K562 (cell line): Measurements from ENCODE around the gene PMVK. TPM values are rescaled to one million over a fixed set of nuclear protein-coding genes. Genes with fewer than 3 reads are reported as not detected.

Source experiments
- ATAC-seq: fragments of 200-7000 bp; cut with Tn5 transposase; 3 replicates; pipeline ENCODE4 v1.9.1; 2020; ENCODE audit warnings: moderate library complexity
- BruUV-seq: library from RNA; stranded (reverse); fragments of 400-500 nt; replicated peaks from 2 replicates; lab custom pipeline; 2021; lab: Mats Ljungman, UMichigan
- CTCF ChIA-PET: fragments of 300-600 bp; formaldehyde crosslinking; extraction: SDS; loops from one replicate; lab custom pipeline; 2021; ENCODE audit warnings: low intra/inter-chr PET ratio; lab: Yijun Ruan, JAX
- POLR2A ChIA-PET: fragments of 300-600, 350-650 bp; sonication (Branson Sonifier 250); formaldehyde crosslinking; extraction: SDS; loops from one replicate; lab custom pipeline; 2021; ENCODE audit warnings: antibody characterized with exemption, inconsistent platforms; lab: Yijun Ruan, JAX
- DNase-seq, 4 experiments: peaks; one replicate each; pipeline versions ENCODE4 v3.0.0 to v3.0.0-alpha.2; 2011 to 2018; ENCODE audit warnings: low spot score in 3 of 4, mixed read lengths in 3 of 4; ENCODE audit errors: extremely low read depth in 1 of 4
- FAIRE-seq: peaks from 2 replicates; lab custom pipeline; 2011; peaks lifted over from hg19 to GRCh38; lab: Jason Lieb, UNC
- H2AFZ ChIP-seq: 2 replicates; pipeline ENCODE4 v1.6.0; 2011; ENCODE audit warnings: low read depth, low read length, control low read depth, inconsistent platforms
- H3K27ac ChIP-seq: fragments of 200-600 bp; 3 replicates; pipeline ENCODE4 v1.8.0; 2011; ENCODE audit warnings: low read depth, mild to moderate bottlenecking, control low read depth, inconsistent platforms, low read length, moderate library complexity, mixed read lengths; ENCODE audit errors: extremely low read depth
- H3K27me3 ChIP-seq, 2 experiments: fragments of 300-600 bp in 1 of 2; 2 replicates in 1 of 2; 3 replicates in 1 of 2; pipeline versions ENCODE4 v1.6.0 to v1.8.0; 2011; ENCODE audit warnings: inconsistent platforms in 2 of 2, low read length in 2 of 2, mild to moderate bottlenecking in 1 of 2, mixed read lengths in 1 of 2, moderate library complexity in 1 of 2; ENCODE audit not compliant: control insufficient read depth in 2 of 2, insufficient read depth in 2 of 2
- H3K36me3 ChIP-seq: fragments of 300-600 bp; 3 replicates; pipeline ENCODE4 v1.8.0; 2011; ENCODE audit warnings: mild to moderate bottlenecking, low read length, inconsistent platforms; ENCODE audit not compliant: control insufficient read depth, insufficient read depth
- H3K4me1 ChIP-seq, 2 experiments: fragments of 200-600 bp in 1 of 2; replicated peaks in 1 of 2; 2 replicates in 1 of 2; 3 replicates in 1 of 2; pipeline versions ENCODE4 v1.5.1 to v1.8.0; 2011; ENCODE audit warnings: inconsistent platforms in 2 of 2, low read length in 2 of 2, mild to moderate bottlenecking in 1 of 2, mixed read lengths in 1 of 2, moderate library complexity in 1 of 2; ENCODE audit not compliant: control insufficient read depth in 2 of 2, insufficient read depth in 2 of 2
- H3K4me2 ChIP-seq: 2 replicates; pipeline ENCODE4 v1.6.1; 2011; ENCODE audit warnings: low read length, control low read depth, inconsistent platforms, mixed read lengths; ENCODE audit not compliant: insufficient read depth
- H3K4me3 ChIP-seq: fragments of 200-600 bp; sonication (generic), shearing (Covaris generic); 2 replicates; pipeline ENCODE4 v1.5.1; 2016; ENCODE audit warnings: control low read depth, inconsistent platforms
- H3K79me2 ChIP-seq: fragments of 200-600 bp; 3 replicates; pipeline ENCODE4 v1.8.0; 2011; ENCODE audit warnings: low read length, inconsistent platforms; ENCODE audit not compliant: control insufficient read depth, insufficient read depth
- H3K9ac ChIP-seq, 2 experiments: 2 replicates each; pipeline versions ENCODE4 v1.6.0 to v1.6.1; 2011; ENCODE audit warnings: low read depth in 2 of 2, low read length in 2 of 2, control low read depth in 1 of 2, inconsistent platforms in 1 of 2, mild to moderate bottlenecking in 1 of 2, mixed read lengths in 1 of 2; ENCODE audit not compliant: insufficient read depth in 1 of 2
- H3K9me1 ChIP-seq: one replicate; pipeline ENCODE4 v1.6.0; 2011; ENCODE audit warnings: inconsistent platforms, mild to moderate bottlenecking, low read length, moderate library complexity; ENCODE audit not compliant: control insufficient read depth, insufficient read depth
- H3K9me3 ChIP-seq: replicated peaks from 2 replicates; pipeline ENCODE4 v1.5.1; 2011; ENCODE audit warnings: low read depth, low read length, inconsistent platforms; ENCODE audit not compliant: control insufficient read depth, insufficient read depth
- H4K20me1 ChIP-seq: replicated peaks from 2 replicates; pipeline ENCODE4 v1.6.1; 2011; ENCODE audit warnings: low read length, inconsistent platforms, mixed read lengths; ENCODE audit not compliant: control insufficient read depth, insufficient read depth
- ARNT ChIP-seq, 2 experiments: fragments of 450-650 bp; IDR thresholded peaks; 2 replicates each; pipeline ENCODE4 v1.6.1; 2016; ENCODE audit warnings: mild to moderate bottlenecking in 1 of 2
- BDP1 ChIP-seq: IDR thresholded peaks from 3 replicates; pipeline ENCODE4 v1.6.1; 2011; ENCODE audit not compliant: insufficient read length, insufficient read depth
- E4F1 ChIP-seq: fragments of 250-450 bp; sonication (Bioruptor Pico); IDR thresholded peaks from 2 replicates; pipeline ENCODE4 v1.5.0; 2021; ENCODE audit warnings: mild to moderate bottlenecking, borderline replicate concordance
- KDM4B ChIP-seq, 2 experiments: fragments of 450-650 bp in 1 of 2; sonication (generic) in 1 of 2; IDR thresholded peaks; 2 replicates each; pipeline ENCODE4 v1.6.1; 2016 to 2017; ENCODE audit warnings: borderline replicate concordance in 2 of 2, antibody characterized with exemption in 1 of 2, low read depth in 1 of 2, mild to moderate bottlenecking in 1 of 2
- NR2C2 ChIP-seq, 2 experiments: fragments of 200-800 bp in 1 of 2; sonication (Bioruptor generic) in 1 of 2; sonication (generic) in 1 of 2; formaldehyde crosslinking in 1 of 2; IDR thresholded peaks; 2 replicates each; pipeline versions ENCODE4 v1.6.1 to v1.8.0; 2016 to 2022; ENCODE audit warnings: mild to moderate bottlenecking in 1 of 2, missing compliant biosample characterization in 1 of 2, missing genetic modification characterization in 1 of 2, missing genetic modification reagents in 1 of 2
- PBX2 ChIP-seq, 2 experiments: IDR thresholded peaks in 1 of 2; conservative IDR thresholded peaks in 1 of 2; 2 replicates each; pipeline ENCODE4 v1.6.1; 2016; ENCODE audit warnings: low read depth in 2 of 2, mild to moderate bottlenecking in 1 of 2, missing compliant biosample characterization in 1 of 2, missing genetic modification characterization in 1 of 2, moderate library complexity in 1 of 2
- TAL1 ChIP-seq: fragments of 450-650 bp; IDR thresholded peaks from 2 replicates; pipeline ENCODE4 v1.6.1; 2016; ENCODE audit warnings: mild to moderate bottlenecking
- WGBS: fragments of 100-300 bp; shearing (Covaris generic); methylation state at CpG from one replicate; pipeline ENCODE4 v1.1.6; 2016; ENCODE audit warnings: low coverage, mixed read lengths; ENCODE audit not compliant: insufficient coverage; ENCODE audit errors: missing lambda C conversion rate; 5-methylcytosine and 5-hydroxymethylcytosine counted together
- in situ Hi-C: fragments of 300-500 bp; cut with MboI; formaldehyde crosslinking; loops from 4 replicates; pipeline ENCODE4 v1.15.0; 2018; ENCODE audit warnings: inconsistent platforms, mixed read lengths
- intact Hi-C: fragments of 100-400 bp; cut with micrococcal nuclease; formaldehyde crosslinking; loops from 2 replicates; pipeline ENCODE4 v1.14.2; 2022
- polyA plus RNA-seq, 8 experiments: library from polyadenylated mRNA; depleted of rRNA in 4 of 8; stranded (reverse) in 5 of 8; unstranded in 3 of 8; fragments of >200 nt; fragmentation: Nextera tagmentation in 2 of 8; fragmentation: Illumina TruSeq in 1 of 8; extraction: Ambion mirVana in 2 of 8; extraction: Trizol in 1 of 8; gene quantifications; 2 replicates each; pipeline versions ENCODE4 v1.2.1 to v1.2.3, GENCODE V29; 2011 to 2014; ENCODE audit warnings: inconsistent platforms in 1 of 8, missing spikeins in 1 of 8
- total RNA-seq, 7 experiments: library from RNA; depleted of rRNA in 6 of 7; stranded (reverse); fragments of >200 nt in 6 of 7; fragmentation: Illumina TruSeq in 2 of 7; extraction: Trizol in 2 of 7; gene quantifications; 2 replicates each; pipeline versions ENCODE4 v1.2.1 to v1.2.3, GENCODE V29; 2011 to 2021; ENCODE audit warnings: low replicate concordance in 1 of 7

The PMVK gene
- total and polyA plus RNA-seq, 9 of the 15 experiments (the other 6 are each of a cell fraction or from before 2014, with no cell fraction given), result 1.1 to 15.3 (median 6.3) TPM

- FAIRE-seq (no peak), DNase-seq (peak in 1 of 4 experiments; percentile 44), ATAC-seq (no peak)
- in situ Hi-C loops, result loop anchor here (5.0 kb wide), 1 partner anchor 118 kb away; no protein-coding TSS in a partner anchor
- no peak overlapping the region for H3K27ac ChIP-seq
- H3K27me3 ChIP-seq, result peaks cover 0 to 10% of the 10 kb centered on the region in 2 experiments; a peak in 1 of 5 replicates
- peak overlapping the region; percentile 5; the same call in 1 of the 2 replicates for H2AFZ ChIP-seq
- no peak overlapping the region for H3K9ac ChIP-seq
- intact Hi-C loops, result loop anchor here (2.0 kb wide), 1 partner anchor 52 kb away; the partner anchor contains the start of gene PMVK
- H3K4me2 ChIP-seq, result no peak overlapping the region
- H3K4me1 ChIP-seq, result peaks cover 28 to 52% of the 10 kb centered on the region in 2 experiments
- ChIA-PET POLR2A (interaction anchor here (0.8 to 1.2 kb wide), 3 partner anchors 7 to 15 kb away, joined by 3 to 4 read pairs (median 3); partner anchors contain the start of gene KCNN3), CTCF (no interaction called here)
- H3K36me3 ChIP-seq, result no peaks in the 10 kb centered on the region
- no peaks in the 10 kb centered on the region for H4K20me1 ChIP-seq
- 51% methylated on average over 6 of the region's 6 CpGs for WGBS
- no peaks in the 10 kb centered on the region for H3K79me2 ChIP-seq
- H3K4me3 ChIP-seq, result no peak overlapping the region
- H3K9me3 ChIP-seq, result no peaks in the 10 kb centered on the region
- peaks cover 3% of the 10 kb centered on the region for H3K9me1 ChIP-seq
- BruUV-seq, result no TSS peak
- TF ChIP-seq TAL1 (0 out of 2 replicates have a peak, but pooled peaks have one; percentile 14), ARNT (IDR thresholded peaks at IDR 0.05) (0 out of 4 replicates have a peak, but pooled peaks of 1 of the 2 experiments have one; percentile 2), BDP1 (no peak), NR2C2 (CRISPR knock-in tag; IDR thresholded peaks at IDR 0.05) (no peak), NR2C2 (tag; IDR thresholded peaks at IDR 0.05) (peak; percentile 44; the same call in 1 of the 2 replicates), KDM4B (IDR thresholded peaks at IDR 0.05; ENCODE audit: borderline replicate concordance in 2 of 2, low read depth in 1 of 2) (no peak), PBX2 (CRISPR knock-in tag; IDR thresholded peaks at IDR 0.05; ENCODE audit: low read depth) (no peak), PBX2 (tag; conservative IDR thresholded peaks at IDR 0.05; ENCODE audit: low read depth) (peak; percentile 35), E4F1 (no peak)
Measured at GRCh38 chr1:154884869-154885701, 51.4 kb downstream of the PMVK start.
